C4-2B (cell line): ENCODE results near the gene SPAG9.

Experiments
- H3K27ac ChIP-seq: fragments of 450-650 bp; 2 replicates; pipeline ENCODE4 v1.5.1; 2017
- CTCF ChIP-seq: fragments of 450-650 bp; conservative IDR thresholded peaks from 2 replicates; pipeline ENCODE4 v1.5.1; 2017; ENCODE audit warnings: mild to moderate bottlenecking
- ZFX ChIP-seq: fragments of 450-650 bp; IDR thresholded peaks from 2 replicates; pipeline ENCODE4 v1.6.1; 2017

SPAG9 gene

GRCh38 chr17:51149163-51149562 lies 28.5 kb upstream of the SPAG9 start:
- H3K27ac ChIP-seq = no peak overlapping the region
- no peak for TF ChIP-seq ZFX
- no peak for TF ChIP-seq CTCF

GRCh38 chr17:51147650-51148049 lies 27.0 kb upstream of the SPAG9 start:
- no peak for TF ChIP-seq CTCF
- TF ChIP-seq ZFX = no peak
- no peak overlapping the region for H3K27ac ChIP-seq

GRCh38 chr17:51144266-51145022 lies 23.8 kb upstream of the SPAG9 start:
- H3K27ac ChIP-seq = no peak overlapping the region

GRCh38 chr17:51142597-51142996 lies 21.9 kb upstream of the SPAG9 start:
- TF ChIP-seq CTCF = no peak
- TF ChIP-seq ZFX = no peak
- no peak overlapping the region for H3K27ac ChIP-seq

More at GRCh38 chr17:51144266-51145022, 23.8 kb upstream of the SPAG9 start:
- no peak for TF ChIP-seq CTCF
- TF ChIP-seq ZFX = no peak

GRCh38 chr17:51135956-51136355 lies 15.3 kb upstream of the SPAG9 start:
- TF ChIP-seq CTCF (no peak), ZFX (no peak)

GRCh38 chr17:51133365-51133764 lies 12.7 kb upstream of the SPAG9 start:
- TF ChIP-seq ZFX = no peak
- TF ChIP-seq CTCF = no peak
- H3K27ac ChIP-seq = no peak overlapping the region

More at GRCh38 chr17:51135956-51136355, 15.3 kb upstream of the SPAG9 start:
- H3K27ac ChIP-seq = no peak overlapping the region

- no peak for TF ChIP-seq CTCF
- no peak overlapping the region for H3K27ac ChIP-seq
Measured at GRCh38 chr17:51132964-51133319, 12.3 kb upstream of the SPAG9 start.
